Measurements from ENCODE around the gene CAB39. TPM values are rescaled to one million over a fixed set of nuclear protein-coding genes. Genes with fewer than 3 reads are reported as not detected.

Gene CAB39
- total RNA-seq, 1 experiment from 2014 or later, result 91.7 TPM

- intact Hi-C loops (cut with micrococcal nuclease), result no loop called here
- CTCF ChIA-PET, result no interaction called here
Measured at GRCh38 chr2:230765611-230766300, 53.1 kb downstream of the CAB39 start.

GRCh38 chr2:230767862-230768388, 55.3 kb downstream of the CAB39 start:
- Mint-ChIP-seq H3K4me1 (ENCODE audit: insufficient read depth, unreplicated experiment) (peaks cover 14% of the 10 kb centered on the region), H3K9me3 (ENCODE audit: unreplicated experiment) (peaks cover 7% of the 10 kb centered on the region), H3K27ac (ENCODE audit: low read depth, unreplicated experiment) (no peak overlapping the region), H3K36me3 (ENCODE audit: insufficient read depth, unreplicated experiment) (peaks cover 84% of the 10 kb centered on the region), H3K27me3 (ENCODE audit: insufficient read depth, unreplicated experiment) (no peaks in the 10 kb centered on the region), H3K4me3 (ENCODE audit: unreplicated experiment) (no peak overlapping the region)
- TF ChIP-seq CTCF (IDR thresholded peaks at IDR 0.05; ENCODE audit: unreplicated experiment), result no peak
- intact Hi-C loops (cut with micrococcal nuclease), result no loop called here
- DNase-seq (ENCODE audit: unreplicated experiment), result no peak
- ChIA-PET CTCF (interaction anchor here (0.7 to 1.7 kb wide), 4 partner anchors 9 to 40 kb away, joined by 3 to 6 read pairs (median 3); no protein-coding TSS in a partner anchor), POLR2A (interaction anchor here (1.5 to 1.7 kb wide), 2 partner anchors 25 to 27 kb away, joined by 3 to 4 read pairs; no protein-coding TSS in a partner anchor)
- BruUV-seq (replicated peaks), result no TSS peak

More at GRCh38 chr2:230765611-230766300, 53.1 kb downstream of the CAB39 start:
- Mint-ChIP-seq H3K4me3 (ENCODE audit: unreplicated experiment) (no peak overlapping the region), H3K36me3 (ENCODE audit: insufficient read depth, unreplicated experiment) (peaks cover 82% of the 10 kb centered on the region), H3K27ac (ENCODE audit: low read depth, unreplicated experiment) (no peak overlapping the region), H3K9me3 (ENCODE audit: unreplicated experiment) (no peaks in the 10 kb centered on the region), H3K27me3 (ENCODE audit: insufficient read depth, unreplicated experiment) (no peaks in the 10 kb centered on the region), H3K4me1 (ENCODE audit: insufficient read depth, unreplicated experiment) (peaks cover 11% of the 10 kb centered on the region)
- no peak for TF ChIP-seq CTCF (IDR thresholded peaks at IDR 0.05; ENCODE audit: unreplicated experiment)
- no peak for DNase-seq (ENCODE audit: unreplicated experiment)
- POLR2A ChIA-PET, result interaction anchor here (1.3 kb wide), 1 partner anchor 15 kb away, joined by 5 read pairs; no protein-coding TSS in a partner anchor
- BruUV-seq (replicated peaks), result no TSS peak

GRCh38 chr2:230770804-230771203, 58.2 kb downstream of the CAB39 start:
- BruUV-seq (replicated peaks), result no TSS peak
- CTCF ChIA-PET, result interaction anchor here (1.5 kb wide), 1 partner anchor 26 kb away, joined by 6 read pairs; no protein-coding TSS in a partner anchor
- TF ChIP-seq CTCF (IDR thresholded peaks at IDR 0.05; ENCODE audit: unreplicated experiment), result no peak
- POLR2A ChIA-PET, result interaction anchor here (0.8 to 7.9 kb wide), 4 partner anchors 8 to 57 kb away, joined by 3 to 111 read pairs (median 4); no protein-coding TSS in a partner anchor
- H3K4me3 Mint-ChIP-seq (ENCODE audit: unreplicated experiment), result no peak overlapping the region
- peaks cover 27% of the 10 kb centered on the region for H3K4me1 Mint-ChIP-seq (ENCODE audit: insufficient read depth, unreplicated experiment)
- H3K36me3 Mint-ChIP-seq (ENCODE audit: insufficient read depth, unreplicated experiment), result peaks cover 64% of the 10 kb centered on the region
- no peaks in the 10 kb centered on the region for H3K27me3 Mint-ChIP-seq (ENCODE audit: insufficient read depth, unreplicated experiment)
- no peak overlapping the region for H3K27ac Mint-ChIP-seq (ENCODE audit: low read depth, unreplicated experiment)
- peaks cover 7% of the 10 kb centered on the region for H3K9me3 Mint-ChIP-seq (ENCODE audit: unreplicated experiment)
- intact Hi-C loops (cut with micrococcal nuclease), result no loop called here
- DNase-seq (ENCODE audit: unreplicated experiment), result no peak

- Mint-ChIP-seq H3K4me1 (ENCODE audit: insufficient read depth, unreplicated experiment) (peaks cover 38% of the 10 kb centered on the region), H3K4me3 (ENCODE audit: unreplicated experiment) (no peak overlapping the region), H3K27ac (ENCODE audit: low read depth, unreplicated experiment) (peak overlapping the region; percentile 27), H3K9me3 (ENCODE audit: unreplicated experiment) (peaks cover 7% of the 10 kb centered on the region), H3K27me3 (ENCODE audit: insufficient read depth, unreplicated experiment) (no peaks in the 10 kb centered on the region), H3K36me3 (ENCODE audit: insufficient read depth, unreplicated experiment) (peaks cover 60% of the 10 kb centered on the region)
- no peak for DNase-seq (ENCODE audit: unreplicated experiment)
- ChIA-PET CTCF (interaction anchor here (0.7 to 1.5 kb wide), 2 partner anchors 10 to 26 kb away, joined by 4 to 6 read pairs; no protein-coding TSS in a partner anchor), POLR2A (interaction anchor here (0.6 to 11.2 kb wide), 5 partner anchors 8 to 57 kb away, joined by 4 to 138 read pairs (median 8); partner anchors contain the start of gene CAB39)
- no peak for TF ChIP-seq CTCF (IDR thresholded peaks at IDR 0.05; ENCODE audit: unreplicated experiment)
- intact Hi-C loops (cut with micrococcal nuclease), result no loop called here
- BruUV-seq (replicated peaks), result no TSS peak
Measured at GRCh38 chr2:230772156-230772555, 59.5 kb downstream of the CAB39 start.
